Stimulated activated CD4-positive, alpha-beta T cell treated with anti-CD3 and anti-CD28 coated beads, Interleukin-2, amount 100 ng/mL, for 24 hours (primary cell): ENCODE data around the gene FAM83F.
"Not testable (repeated sequence)": the region's sequence is repeated elsewhere in the genome, so short reads cannot be mapped to it uniquely, and the experiment has no call there.

Source experiments
- DNase-seq, 2 donors: peaks; one replicate each; pipeline ENCODE4 v3.0.0-alpha.2; 2020

FAM83F gene

GRCh38 chr22:39966470-39966869, 28.3 kb upstream of the FAM83F start:
- no peak for DNase-seq

- no peak for DNase-seq
Observed at GRCh38 chr22:39967103-39967829, 27.5 kb upstream of the FAM83F start.

- no peak for DNase-seq
Observed at GRCh38 chr22:39967996-39968972, 26.5 kb upstream of the FAM83F start.

- no peak for DNase-seq
Observed at GRCh38 chr22:39970742-39971141, 24.0 kb upstream of the FAM83F start.

GRCh38 chr22:39972641-39973040, 22.1 kb upstream of the FAM83F start:
- DNase-seq = no peak

GRCh38 chr22:39973656-39974055, 21.1 kb upstream of the FAM83F start:
- no peak for DNase-seq

GRCh38 chr22:39974065-39974464, 20.7 kb upstream of the FAM83F start:
- DNase-seq = no peak

GRCh38 chr22:39979048-39979447, 15.7 kb upstream of the FAM83F start:
- no peak for DNase-seq

GRCh38 chr22:39979458-39979857, 15.3 kb upstream of the FAM83F start:
- no peak for DNase-seq

GRCh38 chr22:39980596-39980995, 14.2 kb upstream of the FAM83F start:
- no peak for DNase-seq

GRCh38 chr22:39983346-39983745, 11.4 kb upstream of the FAM83F start:
- DNase-seq = no peak

GRCh38 chr22:39984006-39984405, 10.7 kb upstream of the FAM83F start:
- DNase-seq = no peak

- DNase-seq = no peak
Observed at GRCh38 chr22:39984746-39985145, 10.0 kb upstream of the FAM83F start.

GRCh38 chr22:39985383-39986035, 9.2 kb upstream of the FAM83F start:
- no peak for DNase-seq

GRCh38 chr22:39988386-39989114, 6.2 kb upstream of the FAM83F start:
- no peak for DNase-seq

GRCh38 chr22:39989633-39990032, 5.1 kb upstream of the FAM83F start:
- DNase-seq = no peak

GRCh38 chr22:39990686-39991085, 4.1 kb upstream of the FAM83F start:
- no peak for DNase-seq

GRCh38 chr22:39991159-39991860, 3.4 kb upstream of the FAM83F start:
- DNase-seq = no peak

GRCh38 chr22:39992088-39992826, 2.5 kb upstream of the FAM83F start:
- DNase-seq = no peak

GRCh38 chr22:39992894-39993293, 1.9 kb upstream of the FAM83F start:
- not testable (repeated sequence) for DNase-seq

GRCh38 chr22:39994041-39994565, 651 bp upstream of the FAM83F start:
- peak; percentile 44 to 60 for DNase-seq
